ENCODE results near the gene STK11IP.

The STK11IP gene

DNA sequence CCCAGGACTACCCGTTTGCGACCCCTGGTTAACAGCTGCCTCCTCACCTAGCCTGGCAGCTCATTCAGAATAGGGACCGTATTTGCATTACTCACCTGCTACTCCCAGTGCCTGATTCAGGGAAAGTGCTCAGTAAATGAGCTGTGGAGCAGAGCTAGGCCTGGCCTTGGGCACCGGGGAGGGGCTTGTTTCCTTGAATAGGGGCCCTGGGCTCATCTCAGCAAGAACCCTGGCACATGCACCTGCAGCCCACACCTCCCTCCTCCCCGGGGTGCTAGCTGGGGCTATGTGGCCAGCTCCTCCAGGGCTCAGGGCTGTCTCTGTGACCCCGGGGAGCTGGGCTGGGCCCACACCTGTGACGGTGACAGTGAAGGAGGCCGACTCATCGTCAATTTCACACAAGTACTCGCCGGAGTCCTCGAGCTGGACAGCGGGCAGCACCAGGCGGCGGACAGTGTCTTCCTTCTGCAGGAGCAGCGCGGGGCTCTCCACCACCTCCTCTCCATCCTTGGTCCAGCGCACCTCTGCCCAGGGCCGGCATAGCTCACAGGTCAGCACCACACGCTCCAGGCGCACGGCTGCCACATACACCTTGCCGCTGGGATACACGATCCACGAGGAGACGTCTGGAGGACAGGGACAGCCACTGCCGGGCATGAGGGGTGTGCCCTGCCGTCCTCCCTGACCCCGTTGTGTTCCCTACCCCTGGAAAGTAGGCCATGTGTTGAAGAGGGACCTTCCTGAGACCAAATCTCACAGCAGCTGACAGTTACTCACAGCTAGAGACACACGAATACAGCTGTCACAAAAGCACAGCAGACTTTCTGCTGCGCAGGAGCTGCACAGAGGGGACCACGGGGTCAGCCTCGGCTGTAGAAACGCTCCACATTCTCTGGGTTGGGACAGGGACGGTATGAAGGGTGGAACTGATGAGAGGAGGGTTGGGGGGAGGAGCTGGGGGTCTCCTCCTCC, 35.3 kb upstream of the STK11IP start:
- no peak for DNase-seq (ENCODE audit: low spot score)

DNA sequence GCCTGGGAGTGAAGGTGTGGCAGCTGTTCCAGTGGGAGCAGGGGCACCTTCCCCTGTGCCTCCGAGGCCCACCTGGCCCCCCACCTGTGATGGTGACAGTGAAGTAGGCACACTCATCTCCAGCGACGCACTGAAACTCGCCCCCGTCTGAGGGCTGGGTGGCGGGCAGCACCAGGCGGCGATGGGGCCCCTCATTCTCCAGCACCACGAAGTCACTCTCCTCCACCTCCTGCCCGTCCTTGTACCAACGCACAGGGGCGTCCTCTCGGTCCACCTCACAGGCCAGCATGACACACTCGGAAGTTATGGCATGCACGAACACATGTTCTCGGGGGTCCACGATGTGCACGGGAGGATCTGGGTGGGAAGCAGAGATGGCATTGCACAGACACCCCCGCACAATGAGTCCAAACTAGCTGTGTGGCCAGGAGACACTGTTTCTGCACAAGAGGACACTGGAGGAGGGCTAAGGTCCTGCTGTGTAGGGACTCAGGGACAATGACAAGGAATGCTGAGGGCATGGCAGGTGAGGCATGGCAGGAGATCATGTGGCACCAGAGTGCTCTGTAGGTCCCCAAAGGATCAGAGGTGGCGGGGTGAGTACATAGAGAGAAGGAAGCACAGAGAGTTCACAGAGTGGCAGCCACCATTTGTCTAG, 34.3 kb upstream of the STK11IP start:
- no peak for DNase-seq (ENCODE audit: low spot score)

DNA sequence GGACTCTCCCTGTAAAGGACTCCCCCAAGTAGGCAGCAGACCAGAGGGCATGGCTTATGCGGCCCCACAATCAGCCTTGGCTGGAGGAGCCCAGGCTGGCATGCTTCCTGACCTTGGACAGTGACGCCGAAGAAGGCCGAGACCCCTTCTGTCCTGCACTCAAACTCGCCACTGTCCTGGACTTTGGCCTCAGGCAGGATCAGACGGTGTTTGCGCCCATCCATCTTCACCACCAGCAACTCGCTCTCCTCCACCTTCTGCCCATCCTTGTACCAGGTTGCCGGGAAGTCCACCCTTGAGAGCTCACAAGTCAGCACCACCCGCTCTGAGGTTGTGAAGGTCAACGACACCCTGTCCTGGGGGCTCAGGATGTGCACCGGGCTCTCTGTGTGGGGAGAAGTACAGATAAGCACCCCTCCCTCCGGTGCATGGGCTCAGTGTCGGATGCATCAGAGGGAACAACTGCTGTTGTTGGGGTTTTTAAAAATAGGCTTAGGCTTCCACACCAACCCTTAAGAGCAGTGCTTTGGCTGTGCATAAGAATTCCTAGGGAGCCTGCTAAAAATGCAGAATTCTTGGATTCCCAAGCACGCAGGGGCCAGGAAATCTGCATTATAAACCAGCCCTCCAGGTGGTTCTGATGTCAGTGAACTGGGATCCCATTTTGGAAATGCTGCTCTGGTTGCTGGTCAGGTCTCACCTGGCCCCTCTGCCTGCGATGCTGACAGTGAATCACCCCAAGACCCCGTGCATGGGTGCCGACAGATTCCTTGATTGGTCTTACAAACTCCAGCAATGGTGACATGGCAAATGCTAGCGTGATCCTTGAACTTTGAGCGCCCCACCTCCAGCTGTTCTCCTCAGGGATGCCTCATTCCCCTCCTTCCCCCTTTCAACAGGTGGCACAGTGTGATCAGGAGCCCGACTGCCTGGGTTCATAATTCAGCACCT, 32.3 kb upstream of the STK11IP start:
- DNase-seq (ENCODE audit: low spot score), result no peak

DNA sequence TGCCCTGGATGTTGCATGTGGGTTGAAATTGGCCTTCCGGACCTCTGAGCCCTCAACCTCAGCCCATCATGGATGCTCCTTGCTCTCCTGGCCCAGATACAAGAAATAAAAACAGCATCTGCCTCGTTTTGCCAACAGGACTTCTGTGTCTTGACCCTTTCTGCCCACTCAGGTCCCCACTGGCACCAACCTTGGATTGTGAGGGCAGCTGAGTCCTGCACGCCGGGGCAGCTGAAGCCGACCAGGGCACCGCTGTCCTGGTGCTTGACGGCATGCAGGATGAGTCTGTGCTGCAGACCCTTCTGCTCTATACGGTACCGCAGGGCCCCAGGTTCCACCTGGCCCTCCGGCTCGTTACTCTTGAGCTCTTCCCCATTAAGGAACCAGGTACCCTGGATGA, 31.0 kb upstream of the STK11IP start:
- DNase-seq (ENCODE audit: low spot score), result no peak

DNA sequence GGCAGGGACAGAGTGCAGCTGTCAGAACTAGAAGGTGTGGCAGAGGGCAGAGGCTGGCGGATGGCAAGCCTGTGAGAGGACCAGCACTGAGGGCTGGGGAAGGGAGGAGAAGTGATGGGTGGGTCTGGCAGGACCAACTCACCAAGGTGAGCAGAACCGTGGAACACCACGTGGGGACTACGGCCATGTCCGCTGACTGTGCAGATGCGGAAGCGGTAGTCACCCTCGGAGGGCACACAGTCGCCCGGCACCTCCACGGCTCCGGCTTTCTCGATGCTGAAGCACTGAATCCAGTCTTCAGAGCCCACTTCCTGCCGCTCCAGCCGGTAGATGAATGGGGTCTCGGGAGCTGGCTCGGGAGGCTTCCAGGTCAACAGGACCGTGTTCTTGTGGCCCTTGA, 30.5 kb upstream of the STK11IP start:
- no peak for DNase-seq (ENCODE audit: low spot score)

DNA sequence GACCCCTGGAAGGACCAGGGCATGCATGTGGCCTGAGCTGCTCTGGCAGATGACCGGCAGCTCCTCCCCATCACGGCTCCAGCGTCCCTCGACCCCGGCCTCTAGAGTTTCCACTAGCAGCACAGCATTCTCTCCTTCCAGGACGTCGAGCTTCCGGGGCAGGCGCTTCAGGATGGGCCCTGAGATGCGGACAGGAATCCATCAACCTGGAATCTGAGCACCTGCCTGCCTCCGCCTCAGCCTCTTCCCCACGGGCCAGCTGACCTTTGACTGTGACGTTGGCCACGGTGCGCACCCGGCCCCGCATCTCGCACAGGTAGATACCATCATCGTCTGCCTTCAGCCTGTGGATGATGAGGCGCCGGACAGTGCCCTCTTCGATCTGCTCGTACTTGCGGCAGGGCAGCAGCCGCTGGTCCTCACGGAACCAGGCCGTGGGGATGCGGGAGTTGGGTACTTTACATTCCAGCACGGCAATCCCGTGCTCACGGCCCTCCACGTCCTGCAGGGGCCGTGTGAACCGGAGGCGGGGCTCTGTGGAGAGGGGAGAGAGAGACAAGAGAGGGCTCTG, 29.8 kb upstream of the STK11IP start:
- no peak for DNase-seq (ENCODE audit: low spot score)

DNA sequence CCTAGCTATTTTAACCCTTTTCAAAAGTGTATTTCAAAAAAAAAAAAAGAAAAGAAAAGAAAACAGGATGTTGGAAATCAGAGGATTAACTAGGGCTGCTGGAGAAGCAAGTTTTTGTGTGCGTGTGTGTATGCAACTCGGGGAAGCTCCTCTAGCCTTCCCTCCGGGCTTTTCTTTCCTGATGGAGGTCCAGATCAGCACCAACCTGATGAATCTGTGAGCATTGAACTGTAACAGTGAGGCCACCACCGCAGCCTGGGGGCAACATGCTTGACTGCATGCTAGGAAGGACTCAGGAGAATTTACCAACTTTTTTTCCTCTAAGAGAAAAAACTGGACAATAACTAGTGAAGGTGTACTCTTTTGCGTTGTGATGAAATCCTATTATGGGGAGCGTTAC, 28.6 kb upstream of the STK11IP start:
- no peak for DNase-seq (ENCODE audit: low spot score)

DNA sequence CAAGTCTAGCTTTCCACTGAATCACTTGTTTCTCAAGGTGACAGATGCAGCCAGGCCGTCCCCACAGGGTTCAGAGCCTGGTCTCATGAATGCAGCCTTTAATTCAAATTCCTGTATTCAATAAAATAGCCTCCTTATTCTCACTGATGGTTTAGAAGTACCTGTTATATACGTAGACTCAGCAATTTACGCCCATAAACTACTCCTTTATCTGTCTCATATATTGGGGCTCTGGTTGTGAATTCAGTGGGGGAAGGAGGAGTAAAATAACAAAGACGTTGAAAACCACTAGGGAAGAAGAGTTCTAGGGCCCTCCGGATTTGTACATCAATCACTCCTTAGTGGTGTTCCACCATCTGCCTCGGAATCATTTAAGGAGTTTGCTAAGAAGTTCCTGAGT, 28.0 kb upstream of the STK11IP start:
- no peak for DNase-seq (ENCODE audit: low spot score)

DNA sequence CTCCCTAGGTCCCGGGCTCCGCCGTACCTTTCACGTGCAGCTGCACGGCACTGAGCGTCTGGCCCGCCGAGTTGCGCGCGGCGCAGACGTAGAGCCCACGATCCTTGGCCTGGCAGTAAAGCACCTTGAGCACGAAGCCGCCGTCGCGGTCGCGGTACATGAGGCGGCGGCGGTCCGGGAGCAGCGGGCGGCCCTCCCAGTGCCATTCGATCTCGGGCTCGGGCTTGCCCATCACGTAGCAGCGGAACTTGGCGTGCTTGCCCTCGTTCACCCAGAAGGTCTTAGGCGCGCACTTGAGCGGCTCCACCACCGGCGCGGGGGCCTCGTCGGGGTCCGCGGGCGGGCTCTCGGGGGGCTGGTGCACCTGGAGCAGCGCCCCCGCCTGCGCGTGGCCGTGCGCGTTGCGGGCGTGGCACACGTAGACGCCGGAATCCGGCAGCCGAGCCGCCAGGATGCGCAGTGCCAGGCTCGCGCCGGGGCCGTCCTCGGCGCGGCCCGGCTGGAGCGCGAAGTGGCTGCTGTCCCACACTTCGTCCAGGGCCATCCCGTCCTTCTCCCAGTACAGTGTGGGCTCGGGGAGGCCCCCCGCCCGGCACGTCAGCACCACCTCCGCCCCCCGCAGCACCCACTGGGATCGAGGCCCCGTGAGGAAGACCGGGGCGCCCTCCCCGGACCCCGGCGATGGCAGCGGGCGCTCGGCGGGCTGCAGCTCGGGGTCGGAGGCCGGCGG, 27.3 kb upstream of the STK11IP start:
- no peak for DNase-seq (ENCODE audit: low spot score)

DNA sequence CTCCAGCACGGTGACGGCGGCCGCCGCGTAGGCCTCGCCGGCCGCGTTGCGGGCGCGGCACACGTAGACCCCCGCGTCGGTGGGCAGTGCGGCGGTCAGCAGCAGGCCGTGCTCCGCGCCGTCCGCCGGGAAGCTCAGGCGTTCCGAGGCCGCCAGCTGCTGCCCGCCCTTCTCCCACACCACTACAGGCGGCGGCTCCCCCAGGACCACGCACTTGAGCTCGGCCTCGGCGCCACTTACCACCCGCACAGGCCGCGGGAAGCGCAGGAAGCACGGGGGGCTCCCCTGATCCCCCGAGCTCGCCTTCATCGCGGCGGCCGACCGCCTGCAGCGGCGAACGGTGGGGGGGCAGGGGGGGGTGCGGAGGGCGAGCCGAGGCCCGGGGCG, 26.7 kb upstream of the STK11IP start:
- DNase-seq (ENCODE audit: low spot score), result no peak

DNA sequence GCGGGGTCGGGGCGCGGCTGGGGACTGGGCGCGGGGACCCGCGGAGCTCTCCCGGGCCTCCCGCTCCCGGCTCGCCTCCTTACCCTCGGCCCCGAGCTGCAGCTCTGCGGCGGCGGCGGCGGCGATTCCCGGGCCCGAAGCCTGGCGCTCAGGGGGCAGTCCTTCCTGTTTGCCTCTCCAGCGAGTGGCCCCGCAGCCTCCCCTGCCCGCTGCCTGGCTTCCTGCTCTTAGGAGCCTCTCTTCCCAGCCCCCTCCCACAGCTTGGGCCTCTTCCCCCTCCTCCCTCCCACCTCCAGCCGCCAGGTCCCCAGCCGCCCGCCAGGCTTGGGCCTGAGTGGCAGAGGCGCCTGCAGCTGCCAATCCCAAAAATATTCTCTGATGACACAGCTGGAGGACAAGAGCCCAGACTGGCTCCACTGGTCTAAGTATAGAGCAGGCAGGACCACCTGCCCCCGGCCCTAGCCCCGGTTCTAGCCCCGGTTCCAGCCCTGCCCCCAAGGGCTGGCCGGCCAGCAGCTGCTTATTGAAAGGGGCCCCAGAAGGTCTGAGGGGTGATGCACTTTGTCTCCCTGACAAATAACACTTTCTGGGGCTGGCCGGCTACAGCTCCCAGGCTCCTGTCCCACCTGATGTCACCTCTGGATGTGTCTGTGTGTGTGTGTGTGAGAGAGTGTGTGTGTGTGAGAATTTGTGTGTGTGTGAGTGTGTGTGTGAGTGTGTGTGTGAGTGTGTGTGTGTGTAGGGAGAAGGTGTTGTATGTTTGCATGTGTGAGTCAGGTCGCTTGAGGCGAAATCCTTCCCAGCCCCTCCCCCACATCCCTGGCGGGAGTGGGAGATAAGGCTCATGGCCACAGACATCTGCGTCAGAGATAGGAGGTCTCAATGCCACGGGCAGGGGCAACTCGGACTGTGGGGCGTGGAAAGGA, 26.1 kb upstream of the STK11IP start, which contains the start of gene OBSL1:
Gene OBSL1 (minus strand): TSS at position 229 of the 926 bp plus-strand sequence. CDS start 307 bp downstream, outside the sequence.
- DNase-seq (ENCODE audit: low spot score), result no peak

DNA sequence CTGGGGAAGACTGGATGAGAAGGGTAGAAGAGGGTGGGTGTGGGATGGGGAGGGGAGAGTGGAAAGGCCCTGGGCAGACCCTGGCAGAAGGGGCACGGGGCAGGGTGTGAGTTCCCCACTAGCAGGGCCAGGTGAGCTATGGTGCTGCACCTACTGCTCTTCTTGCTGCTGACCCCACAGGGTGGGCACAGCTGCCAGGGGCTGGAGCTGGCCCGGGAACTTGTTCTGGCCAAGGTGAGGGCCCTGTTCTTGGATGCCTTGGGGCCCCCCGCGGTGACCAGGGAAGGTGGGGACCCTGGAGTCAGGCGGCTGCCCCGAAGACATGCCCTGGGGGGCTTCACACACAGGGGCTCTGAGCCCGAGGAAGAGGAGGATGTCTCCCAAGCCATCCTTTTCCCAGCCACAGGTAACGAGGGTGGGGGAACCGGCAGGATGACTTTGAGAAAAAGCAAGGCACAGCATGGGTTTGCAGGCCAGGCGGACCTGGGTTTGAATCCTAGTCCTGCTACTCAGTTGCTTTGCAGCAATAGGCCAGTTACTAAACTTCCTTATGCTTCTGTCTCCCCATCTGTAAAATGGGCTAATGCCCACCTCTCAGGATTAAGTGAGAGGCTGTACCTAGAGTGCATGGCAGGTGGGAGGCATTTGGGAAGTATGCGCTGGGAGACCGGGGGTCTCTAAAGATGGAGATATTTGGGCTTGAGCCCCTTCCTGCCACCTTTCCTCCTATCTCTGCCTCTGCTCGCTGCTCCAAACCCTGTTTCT, 25.2 kb upstream of the STK11IP start, which contains the start of gene INHA:
Gene INHA (plus strand): TSS at position 74 of the 765 bp plus-strand sequence. CDS start 65 bp downstream, at position 139.
- DNase-seq (ENCODE audit: low spot score), result no peak

DNA sequence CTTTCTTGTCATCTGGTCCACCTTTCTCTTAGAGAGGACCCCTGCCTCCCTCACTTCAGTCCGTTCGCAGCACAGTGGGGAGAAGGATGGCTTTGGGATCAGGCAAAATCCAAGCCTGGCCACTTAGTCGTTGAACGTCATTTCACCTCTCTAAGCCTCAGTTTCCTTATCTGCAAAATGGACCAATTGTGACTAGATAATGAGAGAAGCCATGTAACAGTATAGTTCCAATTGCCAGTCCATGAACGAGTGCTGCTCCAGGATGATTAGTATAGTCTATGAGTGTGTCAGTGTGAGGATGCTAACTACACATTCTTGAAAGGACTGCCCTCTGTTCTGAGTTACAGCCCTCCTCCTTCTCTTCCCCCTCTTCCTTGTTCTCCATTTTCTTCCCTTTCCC, 24.5 kb upstream of the STK11IP start:
- no peak for DNase-seq (ENCODE audit: low spot score)

DNA sequence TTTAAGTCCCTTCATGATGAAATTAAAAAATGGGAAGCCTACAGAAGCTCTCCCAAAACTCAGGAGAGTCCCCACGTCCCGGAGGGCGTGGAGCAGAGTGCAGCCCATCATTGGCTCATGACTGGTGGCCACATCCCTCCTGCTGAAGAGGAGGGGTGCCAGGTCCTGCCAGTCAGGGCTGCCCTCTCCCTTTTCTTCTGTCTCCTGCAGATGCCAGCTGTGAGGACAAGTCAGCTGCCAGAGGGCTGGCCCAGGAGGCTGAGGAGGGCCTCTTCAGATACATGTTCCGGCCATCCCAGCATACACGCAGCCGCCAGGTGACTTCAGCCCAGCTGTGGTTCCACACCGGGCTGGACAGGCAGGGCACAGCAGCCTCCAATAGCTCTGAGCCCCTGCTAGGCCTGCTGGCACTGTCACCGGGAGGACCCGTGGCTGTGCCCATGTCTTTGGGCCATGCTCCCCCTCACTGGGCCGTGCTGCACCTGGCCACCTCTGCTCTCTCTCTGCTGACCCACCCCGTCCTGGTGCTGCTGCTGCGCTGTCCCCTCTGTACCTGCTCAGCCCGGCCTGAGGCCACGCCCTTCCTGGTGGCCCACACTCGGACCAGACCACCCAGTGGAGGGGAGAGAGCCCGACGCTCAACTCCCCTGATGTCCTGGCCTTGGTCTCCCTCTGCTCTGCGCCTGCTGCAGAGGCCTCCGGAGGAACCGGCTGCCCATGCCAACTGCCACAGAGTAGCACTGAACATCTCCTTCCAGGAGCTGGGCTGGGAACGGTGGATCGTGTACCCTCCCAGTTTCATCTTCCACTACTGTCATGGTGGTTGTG, 23.0 kb upstream of the STK11IP start:
- no peak for DNase-seq (ENCODE audit: low spot score)

DNA sequence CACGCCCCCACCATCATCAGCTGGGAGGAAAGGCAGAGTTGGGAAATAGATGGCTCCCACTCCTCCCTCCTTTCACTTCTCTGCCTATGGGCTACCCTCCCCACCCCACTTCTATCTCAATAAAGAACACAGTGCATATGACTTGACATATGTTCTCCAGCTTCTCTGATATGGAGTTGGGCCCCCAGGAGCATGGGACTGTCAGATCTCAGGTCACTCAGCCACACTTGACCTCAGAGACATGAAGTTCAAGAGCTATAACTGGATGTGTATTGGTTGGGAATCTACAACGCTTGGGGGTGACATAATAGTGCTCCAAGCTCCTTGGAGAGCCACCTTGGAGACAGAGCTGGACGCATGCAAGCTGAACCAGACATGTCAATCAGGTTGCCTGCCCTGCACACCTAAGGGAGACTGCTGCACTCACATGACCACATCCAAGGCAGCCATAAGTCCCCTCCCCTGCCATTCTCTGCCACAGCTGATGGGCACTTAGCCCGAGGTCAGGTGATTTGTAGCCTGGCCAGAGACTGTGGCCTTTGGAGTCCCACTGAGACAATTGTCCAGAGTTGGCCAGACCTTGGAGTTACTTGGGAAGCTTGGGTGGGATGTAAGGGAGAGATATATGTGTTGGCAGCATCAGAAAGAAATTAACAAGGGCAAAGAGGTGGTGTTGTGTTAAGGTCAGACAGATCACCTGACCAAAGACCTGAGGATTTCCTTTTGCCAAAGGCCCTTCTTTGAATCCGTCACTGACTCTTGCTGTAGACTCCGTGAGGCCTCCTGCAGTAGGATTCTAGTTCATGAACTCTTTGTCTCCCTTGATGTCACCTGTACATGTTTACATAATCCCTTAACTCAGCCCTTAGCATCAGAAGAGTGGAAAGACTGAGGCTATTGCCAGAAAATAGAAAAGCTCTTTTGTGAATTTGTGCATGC, 21.8 kb upstream of the STK11IP start:
- DNase-seq (ENCODE audit: low spot score), result no peak

DNA sequence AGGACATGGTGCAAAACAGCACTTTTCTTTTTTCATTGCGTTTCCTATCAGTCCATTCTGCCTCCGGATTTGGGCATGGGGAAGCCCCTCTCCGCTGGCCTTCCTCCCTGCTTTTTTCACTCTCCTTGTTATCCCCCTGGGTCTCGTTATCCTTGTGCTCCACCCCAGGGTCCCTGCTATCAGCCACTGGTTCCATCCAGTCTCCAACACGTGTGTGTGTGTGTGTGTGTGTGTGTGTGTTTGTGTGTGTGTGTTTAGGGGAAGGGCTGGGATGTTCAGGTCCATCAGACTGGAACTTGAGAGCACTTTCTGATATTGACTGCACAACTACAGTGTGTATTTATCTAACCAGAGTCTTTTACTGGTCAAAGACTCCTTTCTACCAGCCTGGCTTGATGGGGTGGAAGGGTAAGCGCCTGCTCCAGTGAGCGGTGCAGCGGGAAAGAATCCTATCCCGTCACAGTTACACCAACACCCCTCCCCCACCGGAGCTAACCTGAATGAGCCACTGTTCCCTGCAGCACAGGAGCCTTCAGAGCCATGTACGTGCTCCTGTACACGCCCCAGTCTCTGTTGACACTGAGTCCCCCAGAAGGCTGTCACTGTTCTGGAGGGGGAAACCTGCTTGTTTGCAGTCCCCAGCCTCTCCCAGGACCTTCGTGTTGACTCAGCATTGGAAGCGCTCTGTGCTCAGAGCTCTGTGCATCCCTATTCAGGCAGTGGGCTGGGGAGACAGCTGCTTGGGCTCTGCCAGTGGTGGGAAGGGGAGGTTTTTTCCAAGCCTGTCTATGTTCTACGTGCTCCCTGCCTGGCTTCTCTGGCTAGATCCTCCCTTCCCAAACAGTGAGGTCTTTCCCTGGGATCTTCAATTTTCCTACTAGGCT, 20.9 kb upstream of the STK11IP start:
- no peak for DNase-seq (ENCODE audit: low spot score)
